Activated CD4-positive, alpha-beta memory T cell treated with anti-CD3 and anti-CD28 coated beads, Interleukin-2, amount 10 ng/mL, durations not matched to agents 7 days and 5 days (primary cell): ENCODE results near the gene KLHL26. TPM values are rescaled to one million over a fixed set of nuclear protein-coding genes. Genes with fewer than 3 reads are reported as not detected.

Experiments used
- CTCF ChIA-PET: fragments of 350-600 bp; sonication (Branson Sonifier 250); formaldehyde crosslinking; loops from one replicate; lab custom pipeline; 2021; ENCODE audit warnings: antibody characterized with exemption, inconsistent platforms; lab: Charles Lee
- POLR2A ChIA-PET: fragments of 350-600 bp; sonication (Branson Sonifier 250); formaldehyde crosslinking; loops from one replicate; lab custom pipeline; 2021; ENCODE audit warnings: antibody characterized with exemption; lab: Charles Lee
- DNase-seq: peaks from one replicate; pipeline ENCODE4 v3.0.0-alpha.2; 2020
- H3K27ac Mint-ChIP-seq: one replicate; pipeline ENCODE4 v1.8.0; 2021; ENCODE audit warnings: mild to moderate bottlenecking, mixed read lengths
- H3K27me3 Mint-ChIP-seq: one replicate; pipeline ENCODE4 v1.8.0; 2021; ENCODE audit warnings: mixed read lengths
- H3K36me3 Mint-ChIP-seq: one replicate; pipeline ENCODE4 v1.8.0; 2021; ENCODE audit warnings: low read depth, mixed read lengths
- H3K4me1 Mint-ChIP-seq: one replicate; pipeline ENCODE4 v1.8.0; 2021; ENCODE audit warnings: mixed read lengths
- H3K4me3 Mint-ChIP-seq: one replicate; pipeline ENCODE4 v1.8.0; 2021; ENCODE audit warnings: mild to moderate bottlenecking, mixed read lengths
- H3K9me3 Mint-ChIP-seq: one replicate; pipeline ENCODE4 v1.8.0; 2021; ENCODE audit warnings: mixed read lengths
- total RNA-seq, 2 experiments: library from RNA; stranded (reverse); gene quantifications; one replicate each; pipeline ENCODE4 v1.2.3, GENCODE V29; 2021

The KLHL26 gene
- total RNA-seq, 2 experiments from 2014 or later = 10.8 to 11.0 TPM

- Mint-ChIP-seq H3K4me3 (no peak overlapping the region), H3K36me3 (no peaks in the 10 kb centered on the region), H3K9me3 (no peaks in the 10 kb centered on the region), H3K27ac (no peak overlapping the region), H3K4me1 (peaks cover 22% of the 10 kb centered on the region), H3K27me3 (no peaks in the 10 kb centered on the region)
- DNase-seq = no peak
- CTCF ChIA-PET = interaction anchor here (0.6 kb wide), 2 partner anchors 45 to 313 kb away, joined by 3 to 4 read pairs; no protein-coding TSS in a partner anchor
- POLR2A ChIA-PET = interaction anchor here (1.1 kb wide), 1 partner anchor 9 kb away, joined by 3 read pairs; no protein-coding TSS in a partner anchor
Measured at GRCh38 chr19:18684642-18684993, 47.8 kb downstream of the KLHL26 start.

DNA sequence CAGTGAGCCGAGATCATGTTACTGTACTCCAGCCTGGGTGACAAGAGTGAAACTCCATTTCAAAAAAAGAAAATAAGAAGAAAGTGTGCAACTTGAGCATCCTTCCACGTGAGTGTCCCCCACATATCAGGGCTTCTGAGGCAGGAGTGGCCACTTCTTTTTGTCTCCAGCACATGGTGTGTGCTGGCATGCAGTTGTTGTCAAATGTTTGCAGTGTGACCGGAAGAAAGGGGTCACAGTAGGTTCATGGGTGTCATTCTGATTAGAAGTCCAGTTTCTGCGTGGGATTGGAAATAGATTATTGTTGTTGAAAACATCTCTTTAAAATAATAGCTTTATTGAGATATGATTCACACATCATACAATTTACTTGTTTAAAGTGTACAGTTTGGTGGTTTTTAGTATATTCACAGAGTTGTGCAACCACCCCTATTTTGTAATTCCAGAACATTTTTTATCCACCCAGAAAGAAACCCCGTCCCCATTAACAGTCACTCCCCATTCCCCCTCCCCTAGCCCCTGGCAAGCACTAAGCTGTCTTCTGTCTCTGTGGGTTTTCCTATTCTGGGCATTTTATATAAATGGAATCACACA is 48.9 kb downstream of the KLHL26 start:
- ChIA-PET POLR2A (no interaction called here), CTCF (no interaction called here)
- Mint-ChIP-seq H3K9me3 (no peaks in the 10 kb centered on the region), H3K4me1 (peaks cover 22% of the 10 kb centered on the region), H3K27me3 (no peaks in the 10 kb centered on the region), H3K27ac (no peak overlapping the region), H3K4me3 (no peak overlapping the region), H3K36me3 (no peaks in the 10 kb centered on the region)
- DNase-seq = no peak

DNA sequence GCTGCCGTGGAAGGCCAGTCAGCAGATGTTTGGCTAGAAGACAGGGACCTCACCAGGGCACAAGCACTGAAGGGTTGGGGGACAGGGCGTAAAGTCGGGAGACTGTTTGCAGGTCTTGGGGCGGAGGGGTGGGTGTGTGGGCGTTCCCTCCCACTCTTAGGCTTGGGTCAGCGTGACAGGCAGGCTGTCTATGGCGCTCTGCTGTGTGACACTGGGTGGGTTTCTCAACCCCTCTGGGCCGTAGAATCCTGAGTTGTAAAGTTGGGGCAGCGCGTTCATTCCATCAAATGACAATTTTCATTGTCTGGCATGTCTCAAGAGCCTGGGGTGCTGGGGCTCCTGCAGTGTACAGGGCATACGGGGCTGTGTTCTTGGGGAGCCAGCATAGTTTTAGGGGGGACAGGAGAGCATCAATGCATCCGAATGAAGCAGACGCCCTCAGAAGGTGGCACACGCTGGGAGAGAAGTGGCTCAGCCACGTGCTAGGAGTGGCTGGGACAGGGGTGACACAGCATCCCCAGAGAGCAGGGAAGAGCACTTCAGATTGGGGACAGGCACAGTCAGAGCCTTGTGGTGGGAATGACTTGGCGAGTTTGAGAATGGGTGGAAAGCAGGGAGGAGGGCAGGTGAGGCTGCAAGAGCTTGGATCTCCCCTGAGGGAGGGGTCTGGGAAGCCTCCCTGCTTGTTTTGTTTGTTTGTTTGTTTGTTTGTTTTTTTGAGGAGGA is 51.1 kb downstream of the KLHL26 start:
- H3K27ac Mint-ChIP-seq = no peak overlapping the region
- POLR2A ChIA-PET = no interaction called here
- no peak overlapping the region for H3K4me3 Mint-ChIP-seq
- CTCF ChIA-PET = no interaction called here
- no peaks in the 10 kb centered on the region for H3K27me3 Mint-ChIP-seq
- peaks cover 12% of the 10 kb centered on the region for H3K4me1 Mint-ChIP-seq
- no peaks in the 10 kb centered on the region for H3K9me3 Mint-ChIP-seq
- no peak for DNase-seq
- H3K36me3 Mint-ChIP-seq = no peaks in the 10 kb centered on the region

- Mint-ChIP-seq H3K4me1 (peaks cover 20% of the 10 kb centered on the region), H3K27me3 (no peaks in the 10 kb centered on the region), H3K27ac (no peak overlapping the region), H3K9me3 (no peaks in the 10 kb centered on the region), H3K36me3 (no peaks in the 10 kb centered on the region), H3K4me3 (no peak overlapping the region)
- ChIA-PET CTCF (no interaction called here), POLR2A (no interaction called here)
- no peak for DNase-seq
Measured at GRCh38 chr19:18696023-18696422, 59.2 kb downstream of the KLHL26 start.

GRCh38 chr19:18697680-18698079 is 60.9 kb downstream of the KLHL26 start:
- H3K4me1 Mint-ChIP-seq = peaks cover 24% of the 10 kb centered on the region
- CTCF ChIA-PET = no interaction called here
- POLR2A ChIA-PET = no interaction called here
- H3K27me3 Mint-ChIP-seq = no peaks in the 10 kb centered on the region
- DNase-seq = no peak
- H3K4me3 Mint-ChIP-seq = no peak overlapping the region
- H3K36me3 Mint-ChIP-seq = no peaks in the 10 kb centered on the region
- no peaks in the 10 kb centered on the region for H3K9me3 Mint-ChIP-seq
- H3K27ac Mint-ChIP-seq = no peak overlapping the region

DNA sequence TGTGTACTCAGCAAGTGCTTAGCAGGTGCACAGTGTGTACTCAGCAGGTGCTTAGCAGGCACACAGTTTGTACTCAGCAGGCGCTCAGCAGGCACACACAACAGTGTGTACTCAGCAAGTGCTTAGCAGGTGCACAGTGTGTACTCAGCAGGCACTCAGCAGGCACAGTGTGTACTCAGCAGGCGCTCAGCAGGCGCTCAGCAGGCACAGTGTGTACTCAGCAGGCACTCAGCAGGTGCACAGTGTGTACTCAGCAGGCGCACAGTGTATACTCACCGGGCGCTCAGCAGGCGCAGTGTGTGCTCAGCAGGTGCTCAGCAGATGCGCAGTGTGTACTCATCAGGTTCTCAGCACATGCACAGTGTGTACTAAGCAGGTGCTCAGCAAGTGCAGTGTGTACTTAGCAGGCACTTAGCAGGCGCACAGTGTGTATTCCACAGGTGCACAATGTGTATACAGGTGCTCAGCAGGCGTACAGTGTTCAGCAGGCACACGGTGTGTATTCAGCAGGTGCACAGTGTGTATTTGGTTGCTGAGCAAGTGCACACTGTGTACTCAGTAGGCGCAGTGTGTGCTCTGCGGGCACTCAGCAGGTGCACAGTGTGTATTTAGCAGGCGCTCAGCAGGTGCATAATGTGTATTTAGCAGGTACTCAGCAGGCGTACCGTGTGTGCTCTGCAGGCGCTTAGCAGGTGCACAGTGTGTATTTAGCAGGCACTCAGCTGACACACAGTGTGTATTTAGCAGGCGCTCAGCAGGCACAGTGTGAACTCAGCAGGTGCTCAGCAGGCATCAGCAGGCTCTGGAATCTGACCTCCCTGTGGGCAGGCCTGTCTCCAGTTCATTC is 61.7 kb downstream of the KLHL26 start:
- Mint-ChIP-seq H3K27me3 (no peaks in the 10 kb centered on the region), H3K4me3 (no peak overlapping the region), H3K27ac (no peak overlapping the region), H3K4me1 (peaks cover 24% of the 10 kb centered on the region), H3K9me3 (no peaks in the 10 kb centered on the region), H3K36me3 (no peaks in the 10 kb centered on the region)
- ChIA-PET POLR2A (interaction anchor here (0.8 kb wide), 1 partner anchor 133 kb away, joined by 4 read pairs; the partner anchor contains the start of gene UPF1), CTCF (no interaction called here)
- no peak for DNase-seq

GRCh38 chr19:18699403-18700054 is 62.7 kb downstream of the KLHL26 start:
- CTCF ChIA-PET = interaction anchor here (0.9 to 1.7 kb wide), 2 partner anchors 57 to 148 kb away, joined by 3 to 7 read pairs; no protein-coding TSS in a partner anchor
- Mint-ChIP-seq H3K4me3 (peak overlapping the region; percentile 50), H3K4me1 (peaks cover 24% of the 10 kb centered on the region), H3K27ac (peak overlapping the region; percentile 26), H3K36me3 (no peaks in the 10 kb centered on the region), H3K9me3 (no peaks in the 10 kb centered on the region), H3K27me3 (no peaks in the 10 kb centered on the region)
- DNase-seq = no peak
- POLR2A ChIA-PET = interaction anchor here (0.8 to 1.5 kb wide), 3 partner anchors 122 to 133 kb away, joined by 3 to 9 read pairs (median 4); partner anchors contain the start of gene UPF1

DNA sequence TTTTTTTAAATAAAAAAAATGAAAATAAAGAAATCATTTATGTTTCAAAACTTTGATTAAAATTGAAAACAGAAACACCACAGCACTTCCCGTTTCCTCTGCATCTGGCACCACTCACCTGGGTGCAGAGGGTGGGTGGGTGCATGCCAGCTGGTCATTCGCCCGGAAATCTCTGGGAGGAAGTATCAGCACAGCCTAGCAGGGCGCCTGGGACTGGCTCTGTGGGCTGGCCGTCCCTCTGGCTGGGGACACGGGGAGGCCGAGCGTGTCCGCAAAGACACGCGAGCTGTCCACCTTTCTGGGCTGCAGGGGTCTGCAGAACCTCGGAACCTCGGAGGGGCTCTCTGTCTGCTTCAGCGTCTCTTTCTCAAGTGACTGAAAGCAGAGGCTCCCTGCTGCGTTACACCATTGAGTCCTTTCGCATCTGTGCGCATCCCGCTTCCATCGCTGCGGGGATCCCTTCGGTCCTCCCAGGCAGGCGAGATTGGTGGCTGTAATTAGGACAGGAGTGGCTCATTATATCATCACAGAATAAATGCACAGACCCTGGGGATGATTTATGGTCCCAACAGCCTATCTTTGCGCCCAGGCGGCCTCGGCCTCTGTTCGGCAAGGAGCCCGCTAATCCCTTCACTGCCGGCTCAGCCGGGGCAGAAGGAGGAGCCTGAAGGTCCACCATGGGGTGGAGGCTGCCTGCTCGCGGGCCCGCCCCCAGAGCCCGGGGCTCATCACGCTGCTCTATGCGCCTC is 63.8 kb downstream of the KLHL26 start:
- peak; percentile 66 for DNase-seq
- no peaks in the 10 kb centered on the region for H3K27me3 Mint-ChIP-seq
- H3K36me3 Mint-ChIP-seq = no peaks in the 10 kb centered on the region
- CTCF ChIA-PET = interaction anchor here (0.6 to 1.7 kb wide), 3 partner anchors 58 to 373 kb away, joined by 3 to 7 read pairs (median 3); no protein-coding TSS in a partner anchor
- H3K9me3 Mint-ChIP-seq = no peaks in the 10 kb centered on the region
- H3K4me1 Mint-ChIP-seq = peaks cover 24% of the 10 kb centered on the region
- H3K4me3 Mint-ChIP-seq = peak overlapping the region; percentile 72
- H3K27ac Mint-ChIP-seq = peak overlapping the region; percentile 63
- POLR2A ChIA-PET = interaction anchor here (1.1 to 1.5 kb wide), 3 partner anchors 18 to 131 kb away, joined by 3 to 9 read pairs (median 3); partner anchors contain the start of gene UPF1

GRCh38 chr19:18701250-18701608 is 64.4 kb downstream of the KLHL26 start:
- no peaks in the 10 kb centered on the region for H3K36me3 Mint-ChIP-seq
- DNase-seq = no peak
- H3K4me3 Mint-ChIP-seq = peak overlapping the region; percentile 72
- CTCF ChIA-PET = interaction anchor here (0.7 kb wide), 1 partner anchor 1063 kb away, joined by 3 read pairs; no protein-coding TSS in a partner anchor
- H3K27ac Mint-ChIP-seq = peak overlapping the region; percentile 63
- peaks cover 24% of the 10 kb centered on the region for H3K4me1 Mint-ChIP-seq
- POLR2A ChIA-PET = interaction anchor here (1.1 to 1.5 kb wide), 2 partner anchors 18 to 131 kb away, joined by 3 to 9 read pairs; partner anchors contain the start of gene UPF1
- no peaks in the 10 kb centered on the region for H3K27me3 Mint-ChIP-seq
- no peaks in the 10 kb centered on the region for H3K9me3 Mint-ChIP-seq

DNA sequence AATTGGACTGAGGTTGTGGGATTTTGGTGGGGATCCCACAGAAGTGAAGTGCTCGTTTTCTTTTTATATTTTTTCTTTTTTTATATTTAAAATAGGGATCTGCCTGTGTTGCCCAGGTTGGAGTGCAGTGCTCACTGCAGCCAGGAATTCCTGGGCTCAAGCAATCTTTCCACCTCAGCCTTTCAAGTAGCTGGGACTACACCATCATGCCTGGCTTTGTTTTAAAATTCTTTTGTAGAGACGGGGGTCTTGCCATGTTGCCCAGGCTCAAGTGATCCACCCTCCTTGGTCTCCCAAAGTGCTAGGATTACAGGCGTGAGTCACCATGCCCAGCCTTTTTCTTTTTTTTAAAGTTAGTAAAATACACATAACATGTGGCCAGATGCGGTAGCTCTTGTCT is 67.2 kb downstream of the KLHL26 start:
- ChIA-PET POLR2A (no interaction called here), CTCF (no interaction called here)
- no peaks in the 10 kb centered on the region for H3K36me3 Mint-ChIP-seq
- H3K27me3 Mint-ChIP-seq = no peaks in the 10 kb centered on the region
- no peaks in the 10 kb centered on the region for H3K9me3 Mint-ChIP-seq
- peaks cover 22% of the 10 kb centered on the region for H3K4me1 Mint-ChIP-seq
- H3K4me3 Mint-ChIP-seq = no peak overlapping the region
- no peak for DNase-seq
- no peak overlapping the region for H3K27ac Mint-ChIP-seq

GRCh38 chr19:18704971-18705370 is 68.1 kb downstream of the KLHL26 start:
- DNase-seq = no peak
- Mint-ChIP-seq H3K36me3 (no peaks in the 10 kb centered on the region), H3K4me3 (no peak overlapping the region), H3K9me3 (no peaks in the 10 kb centered on the region), H3K27ac (no peak overlapping the region), H3K4me1 (peaks cover 13% of the 10 kb centered on the region), H3K27me3 (no peaks in the 10 kb centered on the region)
- POLR2A ChIA-PET = no interaction called here
- CTCF ChIA-PET = no interaction called here
